K562 (cell line): ENCODE results near the gene CNTF. TPM values are rescaled to one million over a fixed set of nuclear protein-coding genes. Genes with fewer than 3 reads are reported as not detected.

Experiments
- ATAC-seq: fragments of 200-7000 bp; cut with Tn5 transposase; 3 replicates; pipeline ENCODE4 v1.9.1; 2020; ENCODE audit warnings: moderate library complexity
- BruUV-seq: library from RNA; stranded (reverse); fragments of 400-500 nt; replicated peaks from 2 replicates; lab custom pipeline; 2021; lab: Mats Ljungman, UMichigan
- CTCF ChIA-PET: fragments of 300-600 bp; formaldehyde crosslinking; extraction: SDS; loops from one replicate; lab custom pipeline; 2021; ENCODE audit warnings: low intra/inter-chr PET ratio; lab: Yijun Ruan, JAX
- POLR2A ChIA-PET: fragments of 300-600, 350-650 bp; sonication (Branson Sonifier 250); formaldehyde crosslinking; extraction: SDS; loops from one replicate; lab custom pipeline; 2021; ENCODE audit warnings: antibody characterized with exemption, inconsistent platforms; lab: Yijun Ruan, JAX
- DNase-seq, 4 experiments: peaks; one replicate each; pipeline versions ENCODE4 v3.0.0 to v3.0.0-alpha.2; 2011 to 2018; ENCODE audit warnings: low spot score in 3 of 4, mixed read lengths in 3 of 4; ENCODE audit errors: extremely low read depth in 1 of 4
- FAIRE-seq: peaks from 2 replicates; lab custom pipeline; 2011; peaks lifted over from hg19 to GRCh38; lab: Jason Lieb, UNC
- H2AFZ ChIP-seq: 2 replicates; pipeline ENCODE4 v1.6.0; 2011; ENCODE audit warnings: low read depth, low read length, control low read depth, inconsistent platforms
- H3K27ac ChIP-seq: fragments of 200-600 bp; 3 replicates; pipeline ENCODE4 v1.8.0; 2011; ENCODE audit warnings: low read depth, mild to moderate bottlenecking, control low read depth, inconsistent platforms, low read length, moderate library complexity, mixed read lengths; ENCODE audit errors: extremely low read depth
- H3K27me3 ChIP-seq, 2 experiments: fragments of 300-600 bp in 1 of 2; 2 replicates in 1 of 2; 3 replicates in 1 of 2; pipeline versions ENCODE4 v1.6.0 to v1.8.0; 2011; ENCODE audit warnings: inconsistent platforms in 2 of 2, low read length in 2 of 2, mild to moderate bottlenecking in 1 of 2, mixed read lengths in 1 of 2, moderate library complexity in 1 of 2; ENCODE audit not compliant: control insufficient read depth in 2 of 2, insufficient read depth in 2 of 2
- H3K36me3 ChIP-seq: fragments of 300-600 bp; 3 replicates; pipeline ENCODE4 v1.8.0; 2011; ENCODE audit warnings: mild to moderate bottlenecking, low read length, inconsistent platforms; ENCODE audit not compliant: control insufficient read depth, insufficient read depth
- H3K4me1 ChIP-seq, 2 experiments: fragments of 200-600 bp in 1 of 2; replicated peaks in 1 of 2; 2 replicates in 1 of 2; 3 replicates in 1 of 2; pipeline versions ENCODE4 v1.5.1 to v1.8.0; 2011; ENCODE audit warnings: inconsistent platforms in 2 of 2, low read length in 2 of 2, mild to moderate bottlenecking in 1 of 2, mixed read lengths in 1 of 2, moderate library complexity in 1 of 2; ENCODE audit not compliant: control insufficient read depth in 2 of 2, insufficient read depth in 2 of 2
- H3K4me2 ChIP-seq: 2 replicates; pipeline ENCODE4 v1.6.1; 2011; ENCODE audit warnings: low read length, control low read depth, inconsistent platforms, mixed read lengths; ENCODE audit not compliant: insufficient read depth
- H3K4me3 ChIP-seq: fragments of 200-600 bp; sonication (generic), shearing (Covaris generic); 2 replicates; pipeline ENCODE4 v1.5.1; 2016; ENCODE audit warnings: control low read depth, inconsistent platforms
- H3K79me2 ChIP-seq: fragments of 200-600 bp; 3 replicates; pipeline ENCODE4 v1.8.0; 2011; ENCODE audit warnings: low read length, inconsistent platforms; ENCODE audit not compliant: control insufficient read depth, insufficient read depth
- H3K9ac ChIP-seq, 2 experiments: 2 replicates each; pipeline versions ENCODE4 v1.6.0 to v1.6.1; 2011; ENCODE audit warnings: low read depth in 2 of 2, low read length in 2 of 2, control low read depth in 1 of 2, inconsistent platforms in 1 of 2, mild to moderate bottlenecking in 1 of 2, mixed read lengths in 1 of 2; ENCODE audit not compliant: insufficient read depth in 1 of 2
- H3K9me1 ChIP-seq: one replicate; pipeline ENCODE4 v1.6.0; 2011; ENCODE audit warnings: inconsistent platforms, mild to moderate bottlenecking, low read length, moderate library complexity; ENCODE audit not compliant: control insufficient read depth, insufficient read depth
- H3K9me3 ChIP-seq: replicated peaks from 2 replicates; pipeline ENCODE4 v1.5.1; 2011; ENCODE audit warnings: low read depth, low read length, inconsistent platforms; ENCODE audit not compliant: control insufficient read depth, insufficient read depth
- H4K20me1 ChIP-seq: replicated peaks from 2 replicates; pipeline ENCODE4 v1.6.1; 2011; ENCODE audit warnings: low read length, inconsistent platforms, mixed read lengths; ENCODE audit not compliant: control insufficient read depth, insufficient read depth
- C11orf30 ChIP-seq: fragments of 450-650 bp; IDR thresholded peaks from 2 replicates; pipeline ENCODE4 v1.6.1; 2016; ENCODE audit warnings: low read depth, mild to moderate bottlenecking
- CREB3 ChIP-seq: fragments of 450-650 bp; conservative IDR thresholded peaks from 2 replicates; pipeline ENCODE4 v1.6.1; 2016; ENCODE audit warnings: missing genetic modification characterization, low read depth, mild to moderate bottlenecking, missing compliant biosample characterization, moderate library complexity
- FOXO4 ChIP-seq: fragments of 450-650 bp; formaldehyde crosslinking; IDR thresholded peaks from 2 replicates; pipeline ENCODE4 v1.4.0; 2020; ENCODE audit warnings: mild to moderate bottlenecking, moderate library complexity
- HMG20B ChIP-seq: fragments of 250-450 bp; sonication (Bioruptor Pico); IDR thresholded peaks from 2 replicates; pipeline ENCODE4 v1.5.0; 2021; ENCODE audit warnings: mild to moderate bottlenecking
- IRF9 ChIP-seq: fragments of 450-650 bp; IDR thresholded peaks from 2 replicates; pipeline ENCODE4 v1.6.1; 2016; ENCODE audit warnings: missing biosample characterization, missing genetic modification characterization
- KAT2B ChIP-seq: IDR thresholded peaks from one replicate; pipeline ENCODE4 v1.6.1; 2012; ENCODE audit warnings: low read depth, mild to moderate bottlenecking, control low read depth, inconsistent platforms, low read length, moderate library complexity
- MXI1 ChIP-seq: IDR thresholded peaks from 2 replicates; pipeline ENCODE4 v1.6.1; 2011; ENCODE audit warnings: low read depth, mild to moderate bottlenecking, improper control_type of control experiment, low read length
- NONO ChIP-seq, 2 experiments: fragments of 200-400 bp in 1 of 2; fragments of 450-650 bp in 1 of 2; formaldehyde crosslinking in 1 of 2; IDR thresholded peaks; 2 replicates each; pipeline ENCODE4 v1.6.1; 2017; ENCODE audit warnings: low read depth in 2 of 2, mild to moderate bottlenecking in 2 of 2, moderate library complexity in 2 of 2, low read length in 1 of 2
- NR0B1 ChIP-seq: fragments of 450-650 bp; IDR thresholded peaks from one replicate; pipeline ENCODE4 v1.6.1; 2018; ENCODE audit warnings: mild to moderate bottlenecking, moderate library complexity; ENCODE audit not compliant: partially characterized antibody
- RBBP5 ChIP-seq: fragments of 200-600 bp; sonication (generic); IDR thresholded peaks from 2 replicates; pipeline ENCODE4 v1.6.1; 2012; ENCODE audit warnings: borderline replicate concordance, mild to moderate bottlenecking, low read length, control low read depth, inconsistent platforms; ENCODE audit not compliant: insufficient read depth, poor library complexity, severe bottlenecking
- UBTF ChIP-seq, 2 experiments: IDR thresholded peaks; 2 replicates each; pipeline ENCODE4 v1.6.1; 2012; ENCODE audit warnings: improper control_type of control experiment in 2 of 2, low read depth in 2 of 2, low read length in 2 of 2, borderline replicate concordance in 1 of 2
- ZBTB17 ChIP-seq: fragments of 450-650 bp; formaldehyde crosslinking; IDR thresholded peaks from 2 replicates; pipeline ENCODE4 v1.4.0; 2020; ENCODE audit warnings: mild to moderate bottlenecking
- ZNF133 ChIP-seq: fragments of 250-450 bp; sonication (Bioruptor Pico); IDR thresholded peaks from 2 replicates; pipeline ENCODE4 v1.4.0; 2020; ENCODE audit warnings: mild to moderate bottlenecking
- ZNF778 ChIP-seq: fragments of 450-650 bp; formaldehyde crosslinking; IDR thresholded peaks from 2 replicates; pipeline ENCODE4 v1.4.0; 2020; ENCODE audit warnings: mild to moderate bottlenecking, moderate library complexity
- WGBS: fragments of 100-300 bp; shearing (Covaris generic); methylation state at CpG from one replicate; pipeline ENCODE4 v1.1.6; 2016; ENCODE audit warnings: low coverage, mixed read lengths; ENCODE audit not compliant: insufficient coverage; ENCODE audit errors: missing lambda C conversion rate; 5-methylcytosine and 5-hydroxymethylcytosine counted together
- in situ Hi-C: fragments of 300-500 bp; cut with MboI; formaldehyde crosslinking; loops from 4 replicates; pipeline ENCODE4 v1.15.0; 2018; ENCODE audit warnings: inconsistent platforms, mixed read lengths
- intact Hi-C: fragments of 100-400 bp; cut with micrococcal nuclease; formaldehyde crosslinking; loops from 2 replicates; pipeline ENCODE4 v1.14.2; 2022
- polyA plus RNA-seq, 8 experiments: library from polyadenylated mRNA; depleted of rRNA in 4 of 8; stranded (reverse) in 5 of 8; unstranded in 3 of 8; fragments of >200 nt; fragmentation: Nextera tagmentation in 2 of 8; fragmentation: Illumina TruSeq in 1 of 8; extraction: Ambion mirVana in 2 of 8; extraction: Trizol in 1 of 8; gene quantifications; 2 replicates each; pipeline versions ENCODE4 v1.2.1 to v1.2.3, GENCODE V29; 2011 to 2014; ENCODE audit warnings: inconsistent platforms in 1 of 8, missing spikeins in 1 of 8
- total RNA-seq, 7 experiments: library from RNA; depleted of rRNA in 6 of 7; stranded (reverse); fragments of >200 nt in 6 of 7; fragmentation: Illumina TruSeq in 2 of 7; extraction: Trizol in 2 of 7; gene quantifications; 2 replicates each; pipeline versions ENCODE4 v1.2.1 to v1.2.3, GENCODE V29; 2011 to 2021; ENCODE audit warnings: low replicate concordance in 1 of 7

CNTF gene
- total and polyA plus RNA-seq, 9 of the 15 experiments (the other 6 are each of a cell fraction or from before 2014, with no cell fraction given) = 0.17 to 5.0 (median 2.3) TPM

- no peak for TF ChIP-seq KAT2B
- TF ChIP-seq ZNF133 (CRISPR knock-in tag) = no peak
- no peak for TF ChIP-seq MXI1
- no peak for TF ChIP-seq NR0B1
Measured at GRCh38 chr11:58609723-58610122, 12.7 kb upstream of the CNTF start (continued).

GRCh38 chr11:58613228-58613627, 9.2 kb upstream of the CNTF start:
- Histone ChIP-seq H2AFZ (no peak overlapping the region), H4K20me1 (no peaks in the 10 kb centered on the region), H3K4me2 (no peak overlapping the region), H3K27me3 (no peaks in the 10 kb centered on the region), H3K36me3 (peaks cover 95% of the 10 kb centered on the region), H3K9me1 (no peaks in the 10 kb centered on the region), H3K79me2 (peaks cover 31% of the 10 kb centered on the region), H3K9ac (no peak overlapping the region), H3K27ac (no peak overlapping the region), H3K9me3 (no peaks in the 10 kb centered on the region), H3K4me3 (no peak overlapping the region), H3K4me1 (no peaks in the 10 kb centered on the region)
- BruUV-seq = no TSS peak
- FAIRE-seq (no peak), ATAC-seq (no peak), DNase-seq (no peak)
- ChIA-PET CTCF (no interaction called here), POLR2A (no interaction called here)
- in situ Hi-C loops = no loop called here
- intact Hi-C loops = no loop called here
- TF ChIP-seq IRF9 (no peak), UBTF (IDR thresholded peaks at IDR 0.05; ENCODE audit: borderline replicate concordance in 1 of 2, low read depth in 2 of 2, low read length in 2 of 2) (no peak), FOXO4 (no peak), CREB3 (tag) (no peak), RBBP5 (no peak), C11orf30 (no peak), ZBTB17 (CRISPR knock-in tag) (no peak), HMG20B (no peak), ZNF778 (no peak), NONO (IDR thresholded peaks at IDR 0.05; ENCODE audit: low read depth in 2 of 2, low read length in 1 of 2) (no peak)
- WGBS = 93% methylated on average over 2 of the region's 2 CpGs
